Activated CD4-positive, alpha-beta T cell treated with anti-CD3 and anti-CD28 coated beads, Interleukin-2, amount 50 U/mL, for 4 hours (primary cell): ENCODE measurements around the gene TIAM1.
A peak's percentile ranks its signal among the peaks of the same experiment; 100 is the strongest.

Experiments
- DNase-seq, 2 experiments: peaks; one replicate each; pipeline ENCODE4 v3.0.0-alpha.2; 2020

TIAM1 gene

GRCh38 chr21:31164713-31165694 lies 179.1 kb downstream of the TIAM1 start:
- DNase-seq, result no peak

GRCh38 chr21:31162827-31163226 lies 181.2 kb downstream of the TIAM1 start:
- DNase-seq, result no peak

- no peak for DNase-seq
Observed at GRCh38 chr21:31162079-31162699, 181.9 kb downstream of the TIAM1 start.

GRCh38 chr21:31161157-31161556 lies 182.9 kb downstream of the TIAM1 start:
- no peak for DNase-seq

- no peak for DNase-seq
Observed at GRCh38 chr21:31159808-31160207, 184.3 kb downstream of the TIAM1 start.

- no peak for DNase-seq
Observed at GRCh38 chr21:31158789-31159581, 185.1 kb downstream of the TIAM1 start.

- DNase-seq, result no peak
Observed at GRCh38 chr21:31157756-31158155, 186.3 kb downstream of the TIAM1 start.

GRCh38 chr21:31156662-31157061 lies 187.4 kb downstream of the TIAM1 start:
- no peak for DNase-seq

- no peak for DNase-seq
Observed at GRCh38 chr21:31156169-31156568, 187.9 kb downstream of the TIAM1 start.

GRCh38 chr21:31151156-31152045 lies 192.7 kb downstream of the TIAM1 start:
- no peak for DNase-seq

GRCh38 chr21:31145274-31145673 lies 198.8 kb downstream of the TIAM1 start:
- no peak for DNase-seq

GRCh38 chr21:31143036-31143435 lies 201.0 kb downstream of the TIAM1 start:
- no peak for DNase-seq

- peak; percentile 22 to 25 for DNase-seq
Observed at GRCh38 chr21:31142600-31142999, 201.5 kb downstream of the TIAM1 start.

GRCh38 chr21:31141389-31142000 lies 202.6 kb downstream of the TIAM1 start:
- no peak for DNase-seq

- DNase-seq, result no peak
Observed at GRCh38 chr21:31140676-31141075, 203.4 kb downstream of the TIAM1 start.

- DNase-seq, result no peak
Observed at GRCh38 chr21:31140025-31140424, 204.0 kb downstream of the TIAM1 start.

- DNase-seq, result no peak
Observed at GRCh38 chr21:31137960-31138359, 206.1 kb downstream of the TIAM1 start.

GRCh38 chr21:31136891-31137290 lies 207.2 kb downstream of the TIAM1 start:
- no peak for DNase-seq

GRCh38 chr21:31135531-31136184 lies 208.4 kb downstream of the TIAM1 start:
- DNase-seq, result no peak

GRCh38 chr21:31133243-31133830 lies 210.7 kb downstream of the TIAM1 start:
- no peak for DNase-seq
